B cell (primary cell): ENCODE results near the gene PPAN. TPM values are rescaled to one million over a fixed set of nuclear protein-coding genes. Genes with fewer than 3 reads are reported as not detected.

Experiments
- ATAC-seq: fragments of 200-7000 bp; cut with Tn5 transposase; one replicate; pipeline ENCODE4 v1.10.0; 2021; ENCODE audit warnings: low read depth, mild to moderate bottlenecking, moderate number of reproducible peaks, moderate library complexity
- CTCF ChIA-PET: fragments of 350-600 bp; sonication (Branson Sonifier 250); formaldehyde crosslinking; loops from one replicate; lab custom pipeline; 2021; ENCODE audit warnings: antibody characterized with exemption, inconsistent platforms; lab: Charles Lee
- POLR2A ChIA-PET: fragments of 350-600 bp; sonication (Branson Sonifier 250); formaldehyde crosslinking; loops from one replicate; lab custom pipeline; 2021; ENCODE audit warnings: antibody characterized with exemption; lab: Charles Lee
- DNase-seq: peaks from one replicate; pipeline ENCODE4 v3.0.0; 2013
- H2AFZ ChIP-seq: 2 replicates; pipeline ENCODE4 v1.6.1; 2012; ENCODE audit warnings: mild to moderate bottlenecking, low read depth, low read length; ENCODE audit not compliant: insufficient read depth, poor library complexity, severe bottlenecking
- H3K27ac ChIP-seq, 2 donors: 1 replicate in 1 of 2; 2 replicates in 1 of 2; pipeline ENCODE4 v1.5.1; 2012 to 2013; ENCODE audit warnings: low read length in 2 of 2, mild to moderate bottlenecking in 2 of 2, moderate library complexity in 1 of 2
- H3K27me3 ChIP-seq, 4 experiments: fragments of 200-600 bp in 1 of 4; sonication (generic) in 1 of 4; replicated peaks in 1 of 4; 1 replicate in 2 of 4; 2 replicates in 2 of 4; pipeline versions ENCODE4 v1.6.1 to v1.7.0; 2013 to 2016; ENCODE audit warnings: low read length in 3 of 4, mild to moderate bottlenecking in 2 of 4, mixed read lengths in 1 of 4, moderate library complexity in 1 of 4; ENCODE audit not compliant: insufficient read depth in 4 of 4, control insufficient read depth in 3 of 4; ENCODE audit errors: control extremely low read depth in 1 of 4
- H3K36me3 ChIP-seq, 2 experiments: replicated peaks in 1 of 2; 1 replicate in 1 of 2; 2 replicates in 1 of 2; pipeline versions ENCODE4 v1.6.1 to v1.7.1; 2013; ENCODE audit warnings: low read length in 1 of 2; ENCODE audit not compliant: insufficient read depth in 2 of 2, control insufficient read depth in 1 of 2; ENCODE audit errors: control extremely low read depth in 1 of 2, extremely low read depth in 1 of 2
- H3K4me1 ChIP-seq, 2 donors: fragments of 200-600 bp in 1 of 2; sonication (generic) in 1 of 2; 1 replicate in 1 of 2; 2 replicates in 1 of 2; pipeline versions ENCODE4 v1.5.1 to v1.6.1; 2013 to 2017; ENCODE audit warnings: low read length in 2 of 2; ENCODE audit not compliant: control insufficient read depth in 2 of 2, insufficient read depth in 2 of 2
- H3K4me2 ChIP-seq: replicated peaks from 2 replicates; pipeline ENCODE3; 2012; ENCODE audit warnings: mild to moderate bottlenecking, low read depth, low read length; ENCODE audit not compliant: poor library complexity, severe bottlenecking
- H3K4me3 ChIP-seq, 5 experiments: fragments of 200-600 bp in 1 of 5; sonication (generic) in 1 of 5; 1 replicate in 3 of 5; 2 replicates in 2 of 5; pipeline versions ENCODE4 v1.5.1 to v1.7.0; 2011 to 2016; ENCODE audit warnings: low read length in 4 of 5, mild to moderate bottlenecking in 4 of 5, low read depth in 2 of 5, control low read depth in 1 of 5, moderate library complexity in 1 of 5; ENCODE audit not compliant: insufficient read depth in 1 of 5; ENCODE audit errors: control extremely low read depth in 1 of 5, extremely low read depth in 1 of 5
- H3K79me2 ChIP-seq: fragments of 200-600 bp; sonication (generic); one replicate; pipeline ENCODE4 v1.6.0; 2016; ENCODE audit warnings: low read length; ENCODE audit not compliant: control insufficient read depth, insufficient read depth
- H3K9ac ChIP-seq: fragments of 200-600 bp; sonication (generic); 2 replicates; pipeline ENCODE4 v1.6.1; 2017; ENCODE audit warnings: mild to moderate bottlenecking, low read length, moderate library complexity
- H3K9me3 ChIP-seq, 3 donors: one replicate each; pipeline versions ENCODE4 v1.6.1 to v1.7.1; 2013; ENCODE audit warnings: low read length in 2 of 3; ENCODE audit not compliant: control insufficient read depth in 2 of 3, insufficient read depth in 1 of 3; ENCODE audit errors: control extremely low read depth in 1 of 3
- H4K20me1 ChIP-seq: 2 replicates; pipeline ENCODE4 v1.6.0; 2012; ENCODE audit warnings: mild to moderate bottlenecking, low read length; ENCODE audit not compliant: insufficient read depth, control insufficient read depth, poor library complexity, severe bottlenecking
- H3K27ac Mint-ChIP-seq: one replicate; pipeline ENCODE4 v1.8.0; 2021; ENCODE audit warnings: mixed read lengths
- H3K27me3 Mint-ChIP-seq: one replicate; pipeline ENCODE4 v1.8.0; 2021; ENCODE audit warnings: mixed read lengths
- H3K4me1 Mint-ChIP-seq: one replicate; pipeline ENCODE4 v1.8.0; 2021; ENCODE audit warnings: mixed read lengths
- H3K4me3 Mint-ChIP-seq: one replicate; pipeline ENCODE4 v1.8.0; 2021; ENCODE audit warnings: mixed read lengths
- H3K9me3 Mint-ChIP-seq: one replicate; pipeline ENCODE4 v1.8.0; 2022; ENCODE audit warnings: mixed read lengths; ENCODE audit not compliant: insufficient read depth
- EZH2 ChIP-seq: IDR thresholded peaks from 2 replicates; pipeline ENCODE4 v1.6.1; 2012; ENCODE audit warnings: borderline replicate concordance, low read depth, mild to moderate bottlenecking, moderate library complexity, low read length; ENCODE audit not compliant: insufficient read depth, poor library complexity, severe bottlenecking
- WGBS: methylation state at CpG from one replicate; pipeline ENCODE4 v1.1.5; 2013; ENCODE audit warnings: missing lambda C conversion rate; ENCODE audit not compliant: insufficient coverage; 5-methylcytosine and 5-hydroxymethylcytosine counted together
- intact Hi-C: fragments of 100-400 bp; cut with micrococcal nuclease; formaldehyde crosslinking; loops from one replicate; pipeline ENCODE4 v1.10.0; 2022
- polyA plus RNA-seq: library from polyadenylated mRNA; depleted of rRNA; stranded (reverse); fragments of >200 nt; gene quantifications from 2 replicates; pipeline ENCODE4 v1.2.3, GENCODE V29; 2012
- total RNA-seq, 2 donors: library from RNA; stranded (reverse); fragments of 120-200 nt in 1 of 2; gene quantifications; 1 replicate in 1 of 2; 2 replicates in 1 of 2; pipeline versions ENCODE4 v1.2.3 to v1.2.4, GENCODE V29; 2013 to 2022
- TF ChIP-seq, protein P1 (sequence below): fragments of 200-600 bp; IDR thresholded peaks from one replicate; pipeline ENCODE4 v1.8.0; 2022; ENCODE audit warnings: antibody characterized with exemption, mild to moderate bottlenecking

PPAN gene
- total and polyA plus RNA-seq, 2 donors (not counting 1 experiment from before 2014, with no cell fraction given), result 42.2 to 88.0 TPM

- 4% methylated on average over 79 of the region's 81 CpGs for WGBS
- Histone ChIP-seq H2AFZ (peak within 1 kb of the TSS; percentile 91), H3K27me3 (no peaks in the 10 kb centered on the region), H3K4me2 (peak within 1 kb of the TSS; percentile 100), H3K4me3 (peak within 1 kb of the TSS; percentile 50 to 99 (median 96)), H3K9me3 (no peaks in the 10 kb centered on the region), H3K79me2 (peaks cover 9% of the 10 kb centered on the region), H3K9ac (peak within 1 kb of the TSS; percentile 96), H3K27ac (peak within 1 kb of the TSS; percentile 70 to 80), H3K4me1 (peaks cover 6 to 16% of the 10 kb centered on the region in 2 donors), H4K20me1 (no peaks in the 10 kb centered on the region), H3K36me3 (peaks cover 0 to 8% of the 10 kb centered on the region in 2 experiments)
- no peaks in the 10 kb centered on the region for H3K9me3 Mint-ChIP-seq
- peaks cover 16% of the 10 kb centered on the region for H3K4me1 Mint-ChIP-seq
- intact Hi-C loops, result loop anchor here (1.0 to 10.0 kb wide), 4 partner anchors 10 to 109 kb away; partner anchors contain the start of genes DNMT1 and PPAN
- peak; percentile 97 for ATAC-seq
- peak within 1 kb of the TSS; percentile 82 for H3K27ac Mint-ChIP-seq
- ChIA-PET CTCF (no interaction called here), POLR2A (interaction anchor here (0.6 to 0.7 kb wide), 4 partner anchors 10 to 953 kb away, joined by 3 to 4 read pairs (median 4); partner anchors contain the start of genes ANGPTL6 and EIF3G)
- peak within 1 kb of the TSS; percentile 89 for H3K4me3 Mint-ChIP-seq
- TF ChIP-seq EZH2, result no peak
- TF ChIP-seq, protein P1, sequence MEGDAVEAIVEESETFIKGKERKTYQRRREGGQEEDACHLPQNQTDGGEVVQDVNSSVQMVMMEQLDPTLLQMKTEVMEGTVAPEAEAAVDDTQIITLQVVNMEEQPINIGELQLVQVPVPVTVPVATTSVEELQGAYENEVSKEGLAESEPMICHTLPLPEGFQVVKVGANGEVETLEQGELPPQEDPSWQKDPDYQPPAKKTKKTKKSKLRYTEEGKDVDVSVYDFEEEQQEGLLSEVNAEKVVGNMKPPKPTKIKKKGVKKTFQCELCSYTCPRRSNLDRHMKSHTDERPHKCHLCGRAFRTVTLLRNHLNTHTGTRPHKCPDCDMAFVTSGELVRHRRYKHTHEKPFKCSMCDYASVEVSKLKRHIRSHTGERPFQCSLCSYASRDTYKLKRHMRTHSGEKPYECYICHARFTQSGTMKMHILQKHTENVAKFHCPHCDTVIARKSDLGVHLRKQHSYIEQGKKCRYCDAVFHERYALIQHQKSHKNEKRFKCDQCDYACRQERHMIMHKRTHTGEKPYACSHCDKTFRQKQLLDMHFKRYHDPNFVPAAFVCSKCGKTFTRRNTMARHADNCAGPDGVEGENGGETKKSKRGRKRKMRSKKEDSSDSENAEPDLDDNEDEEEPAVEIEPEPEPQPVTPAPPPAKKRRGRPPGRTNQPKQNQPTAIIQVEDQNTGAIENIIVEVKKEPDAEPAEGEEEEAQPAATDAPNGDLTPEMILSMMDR, result no peak
- peak; percentile 91 for DNase-seq
- H3K27me3 Mint-ChIP-seq, result no peaks in the 10 kb centered on the region
These were observed 20.2 kb upstream of the PPAN start, which contains the start of gene SHFL for GRCh38 chr19:10085641-10086590. SHFL (plus strand) TSS chr19:10086317; CDS start chr19:10086428, 111 bp downstream.
